Femur (tissue), 1 donor: ENCODE measurements around the gene NXPE4.
"Not testable (repeated sequence)": the region's sequence is repeated elsewhere in the genome, so short reads cannot be mapped to it uniquely, and the experiment has no call there.

ENCODE experiments used
- DNase-seq: peaks from one replicate; pipeline ENCODE4 v3.0.0-alpha.2; 2017

The NXPE4 gene

DNA sequence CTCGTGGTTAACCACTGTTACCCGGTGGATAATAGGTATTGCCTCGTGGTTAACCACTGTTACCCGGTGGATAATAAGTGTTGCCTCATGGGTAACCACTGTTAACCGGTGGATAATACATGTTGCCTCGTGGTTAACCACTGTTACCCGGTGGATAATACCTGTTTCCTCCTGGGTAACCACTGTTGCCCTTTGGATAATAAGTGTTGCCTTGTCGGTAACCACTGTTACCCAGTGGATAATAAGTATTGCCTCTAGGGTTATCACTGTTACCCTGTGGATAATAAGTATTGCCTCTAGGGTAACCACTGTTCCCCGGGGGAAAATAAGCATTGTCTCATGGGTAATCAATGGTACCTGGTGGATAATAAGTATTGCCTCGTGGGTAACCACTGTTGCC, 15.0 kb upstream of the NXPE4 start:
- DNase-seq: no peak

DNA sequence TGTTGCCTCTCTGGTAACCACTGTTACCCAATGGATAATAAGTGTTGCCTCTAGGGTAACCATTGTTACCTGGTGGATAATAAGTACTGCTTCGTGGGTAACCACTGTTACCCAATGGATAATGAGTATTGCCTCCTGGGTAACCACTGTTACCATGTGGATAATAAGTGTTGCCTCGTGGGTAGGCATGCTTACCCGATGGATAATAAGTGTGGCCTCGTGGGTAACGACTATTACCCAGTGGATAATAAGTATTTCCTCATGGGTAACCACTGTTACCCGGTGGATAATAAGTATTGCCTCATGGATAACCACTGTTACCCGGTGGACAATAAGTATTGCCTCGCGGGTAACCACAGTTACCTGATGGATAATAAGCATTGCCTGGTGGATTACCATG, 13.8 kb upstream of the NXPE4 start:
- no peak for DNase-seq

DNA sequence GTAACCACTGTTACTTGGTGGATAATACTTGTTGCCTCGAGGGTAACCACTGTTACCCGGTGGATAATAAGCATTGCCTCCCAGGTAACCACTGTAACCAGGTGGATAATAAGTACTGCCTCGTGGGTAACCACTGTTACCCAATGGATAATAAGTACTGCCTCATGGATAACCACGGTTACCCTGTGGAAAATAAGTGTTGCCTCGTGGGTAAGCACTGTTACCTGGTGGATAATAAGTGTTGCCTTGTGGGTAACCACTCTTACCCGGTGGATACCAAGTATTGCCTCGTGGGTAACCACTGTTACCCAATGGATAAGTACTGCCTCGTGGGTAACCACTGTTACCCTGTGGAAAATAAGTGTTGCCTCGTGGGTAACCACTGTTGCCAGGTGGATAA, 13.0 kb upstream of the NXPE4 start:
- not testable (repeated sequence) for DNase-seq

DNA sequence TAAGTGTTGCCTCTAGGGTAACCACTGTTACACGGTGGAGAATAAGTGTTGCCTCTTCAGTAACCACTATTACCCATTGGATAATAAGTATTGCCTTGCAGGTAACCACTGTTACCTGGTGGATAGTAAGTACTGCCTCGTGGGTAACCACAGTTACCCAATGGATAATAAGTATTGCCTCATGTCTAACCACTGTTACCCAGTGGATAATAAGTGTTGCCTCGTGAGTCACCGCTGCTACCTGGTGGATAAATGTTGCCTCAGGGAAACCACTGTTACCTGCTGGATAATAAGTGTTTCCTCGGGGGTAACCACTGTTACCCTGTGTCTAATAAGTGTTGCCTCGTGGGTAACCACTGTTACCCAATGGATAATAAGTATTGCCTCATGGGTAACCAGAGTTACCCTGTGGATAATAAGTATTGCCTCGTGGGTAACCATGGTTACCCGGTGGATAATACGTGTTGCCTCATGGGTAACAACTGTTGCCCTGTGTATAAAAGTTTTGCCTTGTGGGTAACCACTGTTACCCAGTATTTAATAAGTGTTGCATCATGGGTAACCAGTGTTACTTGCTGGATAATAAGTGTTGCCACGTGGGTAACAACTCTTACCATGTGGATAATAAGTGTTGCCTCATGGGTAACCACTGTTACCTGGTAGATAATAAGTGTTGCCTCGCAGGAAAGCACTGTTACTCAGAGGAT, 12.3 kb upstream of the NXPE4 start:
- no peak for DNase-seq

DNA sequence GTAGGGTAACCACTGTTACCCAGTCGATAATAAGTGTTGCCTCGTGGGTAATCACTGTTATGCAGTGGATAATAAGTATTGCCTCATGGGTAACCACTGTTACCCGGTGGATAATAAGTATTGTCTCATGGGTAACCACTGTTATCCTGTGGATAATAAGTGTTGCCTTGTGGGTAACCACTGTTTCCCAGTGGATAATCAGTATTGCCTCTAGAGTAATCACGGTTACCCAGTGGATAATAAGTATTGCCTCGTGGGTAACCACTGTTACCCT, 11.2 kb upstream of the NXPE4 start:
- not testable (repeated sequence) for DNase-seq

DNA sequence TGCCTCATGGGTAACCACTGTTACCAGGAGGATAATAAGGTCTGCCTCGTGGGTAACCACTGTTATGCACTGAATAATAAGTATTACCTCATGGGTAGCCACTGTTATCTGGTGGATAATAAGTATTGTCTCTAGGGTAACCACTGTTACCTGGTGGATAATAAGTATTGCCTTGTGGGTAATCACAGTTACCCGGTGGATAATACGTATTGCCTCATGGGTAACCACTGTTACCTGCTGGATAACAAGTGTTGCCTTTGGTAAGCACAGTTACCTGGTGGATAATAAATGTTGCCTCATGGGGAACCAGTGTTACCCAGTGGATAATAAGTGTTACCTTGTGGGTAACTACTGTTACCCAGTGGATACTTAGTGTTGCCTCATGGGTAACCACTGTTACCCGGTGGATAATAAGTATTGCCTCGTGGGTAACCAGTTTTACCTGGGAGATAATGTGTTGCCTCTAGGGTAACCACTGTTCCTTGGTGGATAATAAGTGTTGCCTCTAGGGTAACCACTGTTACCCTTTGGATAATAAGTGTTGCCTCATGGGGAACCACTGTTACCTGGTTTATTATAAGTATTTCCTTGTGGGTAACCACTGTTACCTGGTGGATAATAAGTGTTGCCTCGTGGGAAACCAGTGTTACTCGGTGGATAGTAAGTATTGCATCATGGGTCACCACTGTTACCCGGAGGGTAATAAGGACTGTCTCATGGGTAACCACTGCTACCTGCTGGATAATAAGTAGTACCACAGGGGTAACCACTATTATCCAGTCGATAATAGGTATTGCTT, 10.6 kb upstream of the NXPE4 start:
- DNase-seq: no peak

DNA sequence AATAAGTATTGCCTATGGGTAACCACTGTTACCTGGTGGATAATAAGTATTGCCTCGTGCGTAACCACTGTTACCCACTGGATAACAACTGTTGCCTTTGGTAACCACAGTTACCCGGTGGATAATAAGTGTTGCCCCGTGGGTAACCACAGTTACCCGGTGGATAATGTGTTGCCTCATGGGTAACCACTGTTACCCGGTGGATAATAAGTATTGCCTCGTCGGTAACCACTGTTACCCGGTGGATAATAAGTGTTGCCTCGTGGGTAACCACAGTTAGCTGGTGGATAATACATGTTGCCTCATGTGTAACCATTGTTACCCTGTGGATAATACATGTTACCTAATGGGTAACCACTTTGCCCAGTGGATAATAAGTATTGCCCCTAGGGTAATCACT, 9.8 kb upstream of the NXPE4 start:
- no peak for DNase-seq

DNA sequence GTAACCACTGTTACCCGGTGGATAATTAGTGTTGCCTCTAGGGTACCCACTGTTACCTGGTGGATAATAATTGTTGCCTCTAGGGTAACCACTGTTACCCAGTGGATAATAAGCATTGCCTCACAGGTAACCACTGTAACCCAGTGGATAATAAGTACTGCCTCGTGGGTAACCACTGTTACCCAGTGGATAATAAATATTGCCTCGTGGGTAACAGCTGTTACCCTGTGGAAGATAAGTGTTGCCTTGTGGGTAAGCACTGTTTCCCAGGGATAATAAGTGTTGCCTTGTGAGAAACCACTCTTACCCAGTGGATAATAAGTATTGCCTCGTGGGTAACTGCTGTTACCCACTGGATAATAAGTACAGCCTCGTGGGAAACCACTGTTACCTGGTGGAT, 9.3 kb upstream of the NXPE4 start:
- no peak for DNase-seq

DNA sequence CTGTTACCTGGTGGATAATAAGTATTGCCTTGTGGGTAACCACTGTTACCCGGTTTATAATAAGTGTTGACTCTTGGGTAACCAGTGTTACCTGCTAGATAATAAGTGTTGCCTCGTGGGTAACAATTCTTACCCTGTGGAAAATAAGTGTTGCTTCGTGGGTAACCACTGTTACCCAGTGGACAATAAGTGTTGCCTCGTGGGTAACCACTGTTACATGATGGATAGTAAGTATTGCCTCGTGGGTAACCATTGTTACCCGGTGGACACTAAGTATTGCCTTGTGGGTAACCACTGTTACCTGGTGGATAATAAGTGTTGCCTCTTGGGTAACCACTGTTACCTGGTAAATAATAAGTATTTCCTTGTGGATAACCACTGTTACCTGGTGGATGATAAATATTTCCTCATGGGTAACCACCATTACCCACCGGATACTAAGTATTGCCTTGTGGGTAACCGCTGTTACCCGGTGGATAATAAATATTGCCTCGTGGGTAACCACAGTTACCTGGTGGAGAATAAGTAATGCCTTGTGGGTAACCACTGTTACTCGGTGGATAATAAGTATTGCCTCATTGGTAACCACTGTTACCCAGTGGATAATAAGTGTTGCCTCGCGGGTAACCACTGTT, 8.7 kb upstream of the NXPE4 start:
- no peak for DNase-seq

DNA sequence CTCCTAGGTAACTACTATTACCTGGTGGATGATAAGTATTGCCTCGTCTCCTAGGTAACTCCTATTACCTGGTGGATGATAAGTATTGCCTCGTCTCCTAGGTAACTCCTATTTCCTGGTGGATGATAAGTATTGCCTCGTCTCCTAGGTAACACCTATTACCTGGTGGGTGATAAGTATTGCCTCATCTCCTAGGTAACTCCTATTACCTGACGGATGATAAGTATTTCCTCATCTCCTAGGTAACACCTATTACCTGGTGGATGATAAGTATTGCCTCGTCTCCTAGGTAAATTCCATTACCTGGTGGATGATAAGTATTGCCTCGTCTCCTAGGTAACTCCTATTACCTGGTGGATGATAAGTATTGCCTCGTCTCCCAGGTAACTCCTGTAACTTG, 7.6 kb upstream of the NXPE4 start:
- not testable (repeated sequence) for DNase-seq

DNA sequence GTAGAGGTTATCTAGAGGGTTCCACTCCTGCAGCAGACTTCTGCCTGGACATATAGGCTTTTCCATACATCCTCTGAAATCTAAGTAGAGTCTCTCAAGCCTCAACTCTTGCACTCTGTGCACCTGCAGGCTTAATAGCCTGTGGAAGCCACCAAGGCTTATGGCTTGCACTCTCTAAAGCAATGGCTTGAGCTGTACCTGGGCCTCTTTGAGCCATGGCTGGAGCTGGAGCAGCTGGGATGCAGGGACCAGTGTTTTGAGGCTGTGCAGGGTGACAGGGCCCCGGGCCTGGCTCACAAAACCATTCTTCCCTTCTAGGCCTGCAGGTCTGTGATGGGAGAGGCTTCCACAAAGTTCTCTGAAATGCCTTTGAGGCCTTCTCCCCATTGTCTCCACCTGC, 2.9 kb upstream of the NXPE4 start:
- DNase-seq: no peak

DNA sequence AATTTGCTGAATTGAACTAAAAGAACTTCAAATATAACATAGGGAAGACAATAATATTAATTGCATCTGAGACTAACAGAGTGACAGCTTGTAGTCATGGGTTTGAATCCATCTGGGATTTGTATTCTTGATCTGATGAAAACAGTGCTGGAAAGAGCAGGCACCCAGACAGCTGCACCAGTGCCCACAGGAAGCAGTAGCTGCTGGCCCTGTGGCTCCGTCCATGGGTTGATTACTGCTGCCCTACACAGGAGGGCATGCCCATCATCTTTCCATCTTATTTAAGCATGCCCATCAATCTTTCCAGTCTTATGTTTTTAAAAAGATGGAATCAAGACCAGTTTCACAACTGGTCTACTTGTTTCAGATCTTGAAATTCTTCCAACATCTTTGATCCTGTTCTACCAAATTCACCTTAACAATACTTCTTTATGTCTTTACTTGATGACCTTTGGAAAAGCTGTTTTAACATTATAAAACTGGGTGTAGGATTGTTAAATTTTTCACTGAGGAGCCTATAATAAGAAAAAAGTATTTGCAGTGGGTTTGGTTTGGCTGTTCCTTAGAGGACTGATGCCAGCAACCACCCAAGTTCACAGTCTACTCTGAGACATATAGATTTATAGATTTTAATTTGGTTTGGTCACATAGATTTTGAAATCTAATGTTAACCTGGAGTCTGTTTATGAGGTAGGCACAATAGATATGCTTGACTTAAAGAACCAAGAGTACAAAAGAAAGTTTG, 761 bp upstream of the NXPE4 start:
- DNase-seq: no peak

DNA sequence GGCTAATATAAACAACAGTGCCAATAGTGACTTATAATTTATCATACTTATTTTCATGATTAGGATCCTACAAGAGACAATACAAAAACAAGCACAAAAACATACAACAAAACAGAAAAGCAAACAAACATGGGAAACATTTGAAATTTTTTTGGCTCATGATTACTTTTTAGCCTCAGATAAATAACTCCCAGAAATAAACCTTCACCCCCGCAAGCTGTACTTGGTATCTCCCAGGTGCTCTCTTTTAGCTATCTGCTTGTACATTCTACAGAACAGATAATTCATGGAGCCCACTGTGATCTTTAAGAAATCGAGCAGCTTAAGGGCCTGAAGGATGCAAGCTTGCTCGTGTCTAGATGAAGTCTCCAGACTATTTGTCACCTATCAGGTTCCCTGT, 883 bp downstream of the NXPE4 start:
- no peak for DNase-seq

DNA sequence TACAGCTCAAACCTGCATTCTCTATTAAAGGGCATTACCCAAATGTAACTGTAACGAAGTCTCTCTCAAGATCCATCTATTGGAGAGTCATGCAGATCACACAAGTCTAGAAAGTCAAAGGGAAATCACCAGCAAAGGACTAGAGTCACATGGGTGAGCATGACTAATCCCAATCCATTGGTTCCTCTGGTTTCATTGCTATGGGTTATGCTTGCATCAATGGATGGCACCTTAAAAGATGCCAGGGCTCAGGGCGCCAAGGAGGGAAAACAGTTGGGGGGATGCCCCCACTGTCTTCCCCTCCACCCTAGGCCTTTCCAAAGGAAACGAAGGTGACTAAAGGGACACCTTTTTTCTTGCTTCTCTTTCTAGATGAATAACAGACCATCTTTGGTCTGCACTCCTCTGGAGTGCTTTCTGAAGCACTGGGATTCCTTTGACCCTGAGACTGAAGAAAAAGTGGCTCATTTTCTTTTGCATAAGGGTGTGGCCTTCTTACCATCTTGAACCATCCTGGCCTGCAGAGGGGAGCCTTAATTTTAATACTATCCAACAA, 8.1 kb downstream of the NXPE4 start:
- no peak for DNase-seq

DNA sequence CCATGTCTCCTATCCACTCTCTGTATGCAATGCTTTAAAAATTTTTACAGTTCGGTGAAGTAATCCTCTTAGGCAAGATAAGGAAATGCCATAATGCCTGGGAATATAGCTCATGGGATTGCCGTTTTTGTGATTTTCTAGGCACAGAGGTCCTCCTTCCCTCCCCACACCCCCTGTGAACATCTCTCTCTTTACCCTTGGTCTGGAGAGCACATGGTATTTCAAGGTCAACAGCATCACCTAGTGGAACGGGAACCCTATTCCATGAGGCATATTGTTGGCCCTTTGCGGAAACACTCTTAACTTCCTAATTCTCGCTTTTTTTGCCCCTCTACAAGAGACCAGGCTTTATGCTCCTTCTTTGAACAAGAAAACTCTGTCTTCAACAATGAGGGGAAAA, 8.8 kb downstream of the NXPE4 start:
- no peak for DNase-seq

DNA sequence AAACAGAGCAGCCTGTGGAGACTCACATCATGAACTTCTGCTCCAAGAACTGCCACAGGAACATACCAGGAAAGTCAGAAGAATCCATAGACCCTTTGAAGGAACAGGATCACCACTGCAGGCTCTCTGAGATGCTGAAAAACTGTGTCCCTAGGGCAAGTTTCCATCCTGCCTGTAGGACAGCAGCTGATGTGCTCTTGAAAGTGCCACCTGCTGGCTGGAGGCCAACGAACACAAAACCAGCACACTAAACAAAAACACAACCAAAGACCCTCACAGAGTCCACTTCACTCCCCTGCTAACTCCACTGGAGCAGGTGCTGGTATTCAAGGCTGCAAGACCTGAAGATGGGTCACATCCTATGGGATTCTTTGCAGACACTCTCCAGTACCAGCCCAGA, 23.9 kb downstream of the NXPE4 start:
- DNase-seq: no peak

DNA sequence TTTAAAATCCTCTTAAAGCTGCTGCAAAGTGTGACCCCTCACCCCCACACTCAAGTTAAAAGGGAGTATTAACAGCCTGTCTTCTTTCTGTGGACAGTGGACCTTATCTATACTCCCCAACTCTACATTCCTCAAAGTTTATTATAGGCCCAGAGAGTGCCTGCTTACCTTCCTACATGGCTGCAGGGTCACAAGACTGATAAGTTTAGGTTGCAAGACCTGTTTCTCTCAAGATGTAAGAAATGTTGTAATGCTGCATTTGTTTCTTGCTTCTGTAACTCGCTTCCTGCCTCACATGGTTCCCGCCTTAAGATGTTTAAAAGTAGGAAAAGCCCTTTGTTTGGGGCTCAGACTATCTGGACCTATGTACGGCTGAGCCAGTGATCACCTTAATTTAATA, 25.8 kb downstream of the NXPE4 start:
- DNase-seq: no peak

DNA sequence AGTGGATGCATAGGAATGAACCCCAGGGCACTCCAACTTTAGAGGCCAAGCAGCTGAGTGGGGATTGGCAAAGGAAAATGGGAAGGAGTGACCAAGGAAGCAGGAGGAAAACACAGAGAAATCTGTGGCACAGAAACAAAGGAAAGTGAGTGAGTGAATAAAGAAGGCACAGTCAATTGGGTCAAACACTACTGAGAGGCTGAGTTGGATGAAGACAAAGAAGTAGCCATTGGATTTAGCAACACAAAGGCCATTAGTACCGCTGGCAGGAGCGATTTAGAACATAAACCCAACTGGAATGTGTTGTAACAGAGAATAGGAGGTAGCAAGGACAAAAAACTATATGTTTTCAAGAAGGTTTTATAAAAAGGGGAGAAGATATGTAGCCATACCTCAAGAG, 29.3 kb downstream of the NXPE4 start:
- DNase-seq: no peak

DNA sequence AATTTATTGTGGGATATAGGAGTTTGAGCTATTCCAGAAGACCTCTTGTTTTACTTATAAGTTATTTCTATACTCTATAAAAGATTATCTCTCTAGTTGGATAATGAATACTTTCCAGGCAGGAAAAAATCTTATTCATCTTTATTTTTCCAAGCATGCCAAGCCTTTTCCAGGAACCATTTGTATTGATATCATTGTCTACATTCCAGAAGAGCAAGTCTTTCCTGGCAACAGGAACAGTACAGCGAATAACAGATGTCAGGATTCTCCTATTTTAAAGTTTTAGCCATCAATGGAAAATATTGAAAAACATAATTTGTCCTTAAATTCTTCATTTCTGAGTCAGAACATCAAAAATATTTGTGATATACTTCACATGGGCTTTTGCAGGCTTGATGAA, 30.8 kb downstream of the NXPE4 start:
- no peak for DNase-seq

DNA sequence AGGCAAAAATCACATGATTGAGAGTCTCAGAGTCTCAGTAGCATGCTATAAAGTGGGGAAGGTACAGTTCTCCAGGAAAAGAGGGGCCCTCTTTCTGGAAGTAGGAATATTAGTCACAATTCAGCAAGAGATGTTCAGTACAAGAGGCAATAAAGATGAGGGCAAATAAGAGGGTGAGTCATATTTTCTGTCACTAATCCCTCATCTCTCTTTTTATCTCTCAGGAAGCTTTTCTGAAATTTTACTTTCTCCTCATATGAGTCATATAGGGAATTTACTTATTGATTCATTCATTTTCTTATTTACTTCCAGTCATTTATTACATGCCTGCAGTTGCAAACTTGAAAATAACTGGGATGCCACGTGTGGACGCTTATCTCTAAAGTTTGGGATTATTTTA, 32.5 kb downstream of the NXPE4 start:
- no peak for DNase-seq

DNA sequence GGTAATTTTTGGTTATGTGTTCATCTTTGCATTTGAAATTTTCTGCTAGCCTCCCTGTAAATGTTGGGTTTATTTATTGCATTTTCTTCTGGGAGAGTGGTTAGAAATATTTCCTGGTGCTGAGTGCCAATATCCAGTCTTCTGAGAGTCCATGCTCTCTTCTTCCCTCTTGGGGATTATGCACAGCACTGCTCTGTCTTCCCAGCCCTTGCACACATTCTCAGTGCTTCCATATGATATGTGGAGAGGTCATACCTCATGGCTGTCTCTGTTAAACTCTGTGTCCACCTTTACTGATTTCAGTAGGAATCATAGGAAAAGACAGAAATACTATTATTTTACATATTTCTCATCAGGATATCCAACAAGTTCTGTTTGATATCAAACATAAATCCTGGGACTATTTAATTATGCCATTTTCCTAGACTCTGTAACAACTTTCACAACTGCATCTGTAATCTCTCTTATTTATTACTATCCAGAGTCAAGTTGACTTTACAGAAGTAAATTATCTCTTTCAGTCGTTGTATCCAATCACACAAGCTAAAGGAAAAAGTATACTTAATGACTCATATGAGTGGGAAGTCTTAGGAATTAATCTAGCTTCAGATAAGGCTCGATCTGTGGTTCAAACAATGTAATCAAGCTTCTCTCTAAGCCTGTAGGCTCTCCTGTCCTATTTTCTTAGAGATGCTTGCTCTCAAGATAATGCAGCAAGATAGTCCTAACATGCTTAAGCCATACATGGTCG, 33.2 kb downstream of the NXPE4 start:
- no peak for DNase-seq

DNA sequence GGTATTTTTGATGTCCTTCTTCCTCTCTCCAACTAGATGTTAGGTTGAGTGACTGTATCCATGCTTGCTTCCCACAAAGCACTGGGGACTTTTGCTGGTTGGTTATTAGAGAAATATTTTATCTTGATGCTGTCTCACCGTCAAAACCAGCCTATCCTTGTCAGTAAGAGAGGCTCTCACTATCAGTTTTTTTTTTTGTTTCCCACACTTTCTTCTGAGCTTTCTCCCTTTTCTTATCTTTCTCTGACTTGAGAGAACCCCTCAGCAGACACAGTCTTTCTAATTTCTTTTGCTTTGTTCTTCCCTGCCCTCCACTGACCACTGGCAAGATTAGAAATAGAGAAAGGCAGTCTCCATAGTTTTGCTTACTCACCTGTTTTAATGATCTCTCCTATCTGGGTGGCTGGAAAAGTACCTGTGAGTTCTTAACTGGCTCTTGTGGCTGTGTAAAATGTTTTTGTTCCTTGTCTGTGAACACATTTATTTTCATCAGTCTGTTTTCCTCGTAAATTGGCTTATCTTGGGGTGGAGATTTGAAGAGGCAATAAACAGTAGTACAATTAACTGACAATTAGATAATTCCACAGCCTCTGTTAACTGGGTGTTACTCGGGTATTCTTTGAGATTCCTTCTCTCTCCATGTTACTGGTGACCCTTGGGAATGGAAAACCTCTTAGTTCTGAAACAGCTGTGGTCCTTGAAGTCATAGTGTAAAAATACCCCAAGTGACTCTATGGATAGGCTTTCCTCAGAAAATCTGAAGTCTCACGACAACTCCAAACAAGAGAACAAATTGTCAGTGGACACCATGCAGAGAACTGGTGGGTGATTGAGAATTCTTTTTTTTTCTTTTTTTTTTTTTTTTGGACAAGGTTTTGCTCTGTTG, 35.9 kb downstream of the NXPE4 start, which contains the start of gene NXPE1:
TSS of gene NXPE1 (minus strand) at position 457 of the 886 bp plus-strand sequence. CDS start 8,680 bp downstream, outside the sequence.
- no peak for DNase-seq
